SH-SY5Y (cell line): Measurements from ENCODE around the gene ZCWPW2.

Source experiments
- GATA2 ChIP-seq: IDR thresholded peaks from 2 replicates; pipeline ENCODE4 v1.6.1; 2011; ENCODE audit warnings: mild to moderate bottlenecking, low read depth, low read length
- GATA3 ChIP-seq: IDR thresholded peaks from 2 replicates; pipeline ENCODE4 v1.6.1; 2011; ENCODE audit warnings: low read depth, mild to moderate bottlenecking, low read length, moderate library complexity

Gene ZCWPW2

GRCh38 chr3:28495301-28495700 is 146.8 kb downstream of the ZCWPW2 start:
- TF ChIP-seq GATA2 (no peak), GATA3 (no peak)

DNA sequence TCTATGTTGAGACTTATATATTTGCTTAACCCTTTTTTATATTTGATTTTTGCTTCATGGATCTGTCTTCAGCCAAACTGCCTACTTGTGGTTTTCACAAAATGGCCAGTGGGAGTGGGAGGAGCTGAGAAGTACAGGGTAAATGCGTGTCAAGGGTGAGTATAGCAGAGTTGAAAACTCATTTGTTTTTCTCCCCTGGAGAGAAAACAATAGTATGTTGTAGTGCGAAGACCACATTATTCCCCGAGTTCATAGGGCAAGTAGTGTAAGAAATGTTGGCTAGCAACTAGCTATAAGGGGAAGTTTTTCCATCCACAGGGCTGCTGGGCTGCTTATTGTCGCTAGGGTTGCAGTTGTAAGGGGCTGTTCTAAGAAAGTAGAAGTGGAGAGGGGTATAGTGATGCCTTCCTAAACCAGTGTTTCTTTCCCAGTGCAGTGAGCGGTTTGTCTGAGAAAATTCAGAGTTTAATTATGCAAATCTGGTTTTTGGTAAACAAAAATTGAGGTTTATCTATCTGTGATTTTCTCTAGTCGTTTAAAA is 153.9 kb downstream of the ZCWPW2 start:
- no peak for TF ChIP-seq GATA2
- no peak for TF ChIP-seq GATA3

- TF ChIP-seq GATA2: no peak
- TF ChIP-seq GATA3: no peak
These were observed 156.5 kb downstream of the ZCWPW2 start for GRCh38 chr3:28504976-28505375.

- TF ChIP-seq GATA3: no peak
- no peak for TF ChIP-seq GATA2
These were observed 173.1 kb downstream of the ZCWPW2 start for GRCh38 chr3:28521663-28522062.

DNA sequence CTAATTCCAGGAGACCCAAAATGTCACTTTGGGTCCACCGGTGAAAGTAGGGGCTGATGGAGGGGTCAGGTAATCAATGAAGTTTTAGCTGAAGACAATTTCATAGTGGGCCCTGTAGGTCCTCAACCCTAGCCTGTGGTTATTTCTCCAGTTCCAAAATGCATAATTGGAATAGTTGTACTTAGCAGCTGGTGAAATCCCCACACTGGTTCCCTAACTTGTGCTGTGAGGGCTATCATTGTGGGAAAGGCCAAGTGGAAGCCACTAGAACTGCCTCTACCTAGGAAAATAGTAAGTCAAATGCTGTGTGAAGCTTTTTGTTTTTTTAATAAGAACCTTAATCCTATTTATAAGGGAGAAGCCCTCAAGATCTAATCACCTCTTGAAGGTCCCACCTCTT is 193.8 kb downstream of the ZCWPW2 start:
- TF ChIP-seq GATA3: no peak
- no peak for TF ChIP-seq GATA2

DNA sequence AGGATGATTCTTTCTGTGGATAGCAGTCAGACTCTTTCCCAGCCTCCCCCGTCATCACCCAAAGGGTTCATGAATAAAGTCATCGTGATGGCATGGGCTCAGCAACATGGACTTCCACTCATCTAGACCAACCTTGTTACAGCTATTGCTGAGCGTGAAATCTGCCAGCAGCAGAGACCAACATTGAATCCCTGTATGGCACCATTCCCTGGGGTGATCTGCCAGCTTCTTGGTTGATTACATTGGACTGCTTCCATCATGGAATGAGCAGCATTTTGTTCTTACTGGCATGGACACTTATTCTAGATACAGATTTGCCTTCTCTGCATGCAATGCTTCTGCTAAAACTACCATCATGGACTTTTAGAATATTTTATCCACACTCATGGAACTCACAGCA is 195.7 kb downstream of the ZCWPW2 start:
- TF ChIP-seq GATA2 (no peak), GATA3 (no peak)

- TF ChIP-seq GATA3 (no peak), GATA2 (no peak)
These were observed 196.3 kb downstream of the ZCWPW2 start for GRCh38 chr3:28544831-28545230.

GRCh38 chr3:28547677-28548076 is 199.2 kb downstream of the ZCWPW2 start:
- TF ChIP-seq GATA3 (no peak), GATA2 (no peak)

DNA sequence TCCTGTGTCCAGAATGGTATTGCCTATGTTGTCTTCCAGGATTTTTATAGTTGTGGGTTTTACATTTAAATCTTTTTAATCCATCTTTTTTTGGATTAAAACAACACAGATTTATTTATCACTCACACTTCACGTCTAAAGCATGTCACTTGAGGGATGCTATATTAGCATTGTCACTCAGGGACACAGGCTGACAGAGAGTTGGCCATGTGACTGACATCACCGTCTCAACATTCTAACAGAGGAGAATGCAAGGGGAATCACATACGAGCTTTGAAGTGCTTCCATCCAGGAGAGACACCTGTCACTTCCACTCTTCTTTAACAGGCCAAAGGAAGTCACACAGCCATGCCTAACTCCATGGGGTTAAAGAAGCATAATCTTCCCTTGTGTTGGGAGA is 204.7 kb downstream of the ZCWPW2 start:
- TF ChIP-seq GATA3: no peak
- TF ChIP-seq GATA2: no peak

GRCh38 chr3:28556195-28556594 is 207.7 kb downstream of the ZCWPW2 start:
- TF ChIP-seq GATA3 (no peak), GATA2 (no peak)

DNA sequence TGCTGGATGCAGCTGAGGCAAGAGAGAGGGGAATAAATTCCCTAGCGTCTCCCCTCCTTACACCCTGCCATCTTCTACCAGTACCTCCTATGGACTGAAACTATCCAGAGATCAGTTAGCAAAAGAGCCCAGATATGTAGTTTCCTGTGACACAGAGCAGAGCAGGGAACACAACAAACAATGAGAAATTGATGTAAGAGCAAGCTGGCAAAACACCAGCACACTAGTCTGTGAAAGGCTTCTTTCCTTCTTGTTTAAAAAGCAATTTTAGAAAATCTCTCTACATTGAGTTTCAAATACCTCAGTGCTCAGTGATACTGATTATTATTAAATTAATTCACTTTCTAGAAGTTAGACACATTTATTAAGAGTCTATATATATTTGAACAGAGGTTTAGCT is 215.7 kb downstream of the ZCWPW2 start:
- no peak for TF ChIP-seq GATA3
- TF ChIP-seq GATA2: no peak

DNA sequence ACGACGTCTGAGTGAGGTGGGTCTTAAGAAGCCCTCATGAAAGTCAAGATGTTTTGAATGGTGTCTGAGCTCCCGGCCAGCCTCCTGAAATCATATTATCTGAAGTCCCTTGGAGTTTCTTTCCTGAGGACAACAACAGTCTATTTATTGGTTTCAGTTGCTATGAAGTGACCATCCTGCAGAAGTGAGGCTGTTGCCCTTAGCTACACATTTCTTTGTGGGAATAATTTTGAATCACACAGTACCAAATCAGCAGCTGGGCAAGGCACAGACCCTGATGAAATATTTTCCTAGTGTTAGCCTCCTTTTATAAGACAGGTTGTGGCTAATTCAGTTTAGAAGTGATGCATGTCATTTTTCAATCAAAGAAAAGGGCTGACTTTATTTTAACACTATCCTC is 220.8 kb downstream of the ZCWPW2 start:
- no peak for TF ChIP-seq GATA3
- TF ChIP-seq GATA2: no peak

DNA sequence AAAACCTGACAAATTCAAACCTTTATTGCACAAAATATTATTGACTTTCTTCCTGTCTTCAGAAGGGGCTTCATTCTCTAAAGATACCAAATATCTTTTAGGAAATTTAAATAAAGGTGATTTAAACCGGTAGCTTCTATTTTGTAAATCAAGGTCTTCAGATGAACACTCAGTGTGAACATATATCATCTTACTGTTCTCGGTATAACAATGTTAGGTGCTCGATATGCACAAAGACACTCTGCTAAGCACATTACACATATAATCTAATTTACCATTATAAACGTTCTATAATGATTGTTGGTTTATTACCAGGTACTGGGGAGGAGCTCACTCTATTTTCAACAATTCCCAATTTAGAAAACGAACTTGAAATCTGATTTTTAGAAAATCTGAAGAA is 225.5 kb downstream of the ZCWPW2 start:
- TF ChIP-seq GATA2 (no peak), GATA3 (no peak)

GRCh38 chr3:28575100-28575745 is 226.7 kb downstream of the ZCWPW2 start:
- no peak for TF ChIP-seq GATA2
